RWPE1 (cell line): ENCODE measurements around the gene TPGS1.

Experiments
- CTCF ChIA-PET: fragments of 350-600 bp; sonication (Branson Sonifier 250); formaldehyde crosslinking; extraction: SDS; loops from one replicate; lab custom pipeline; 2021; lab: Yijun Ruan, JAX
- POLR2A ChIA-PET: fragments of 400-600 bp; formaldehyde crosslinking; extraction: SDS; loops from one replicate; lab custom pipeline; 2020; ENCODE audit warnings: antibody characterized with exemption; ENCODE audit not compliant: low non-redundant PET; lab: Yijun Ruan, JAX
- DNase-seq: peaks from one replicate; pipeline ENCODE4 v3.0.0; 2012; ENCODE audit warnings: low spot score
- H3K27ac ChIP-seq: fragments of 450-650 bp; 2 replicates; pipeline ENCODE4 v1.5.1; 2017
- CTCF ChIP-seq: fragments of 450-650 bp; conservative IDR thresholded peaks from 2 replicates; pipeline ENCODE4 v1.5.1; 2017; ENCODE audit warnings: low read depth, mild to moderate bottlenecking

Gene TPGS1

DNA sequence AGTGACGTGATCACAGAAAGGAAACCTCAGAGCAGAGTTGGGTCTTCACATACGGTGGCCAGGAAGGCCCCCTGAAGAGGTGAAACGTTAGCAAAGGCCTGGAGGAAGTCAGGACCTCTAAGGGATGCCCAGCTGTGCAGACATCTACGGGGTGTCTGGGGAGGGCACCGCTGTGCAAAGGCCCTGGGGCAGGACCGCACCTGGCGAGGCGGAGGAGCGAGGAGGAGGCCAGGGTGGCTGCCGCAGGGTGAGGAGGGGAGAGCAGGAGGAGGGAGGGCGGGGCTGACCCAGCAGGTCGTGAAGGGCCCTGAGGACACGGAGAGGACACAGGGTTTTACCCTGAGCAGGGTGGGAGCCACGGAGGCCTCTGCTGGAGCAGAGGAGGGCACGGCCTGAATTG is 22.8 kb upstream of the TPGS1 start:
- no peak for TF ChIP-seq CTCF
- DNase-seq: no peak
- POLR2A ChIA-PET: no interaction called here
- CTCF ChIA-PET: no interaction called here
- H3K27ac ChIP-seq: no peak overlapping the region

DNA sequence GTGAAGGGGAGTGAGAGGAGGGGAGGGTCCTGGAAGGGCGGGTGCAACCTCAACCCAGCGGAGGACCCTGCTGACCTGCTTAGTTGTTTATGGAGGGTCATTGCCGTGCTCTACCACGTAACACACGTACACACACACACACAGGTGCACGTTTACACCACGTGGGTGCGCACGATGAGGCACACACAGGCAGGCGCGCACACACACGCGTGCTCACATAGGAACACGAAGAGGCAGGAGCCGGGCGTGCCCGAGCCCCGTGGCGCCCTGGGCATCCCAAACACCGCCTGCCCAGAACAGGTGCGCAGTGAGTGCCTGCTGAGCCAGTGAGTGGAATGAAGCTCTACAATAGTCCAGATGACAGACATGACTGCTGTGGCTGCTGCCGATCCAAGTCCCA is 22.2 kb upstream of the TPGS1 start:
- POLR2A ChIA-PET: interaction anchor here (0.8 kb wide), 1 partner anchor 140 kb away, joined by 3 read pairs; the partner anchor contains the start of gene MIER2
- no peak for TF ChIP-seq CTCF
- H3K27ac ChIP-seq: no peak overlapping the region
- CTCF ChIA-PET: interaction anchor here (0.6 kb wide), 1 partner anchor 110 kb away, joined by 3 read pairs; no protein-coding TSS in a partner anchor
- DNase-seq: no peak

GRCh38 chr19:485583-486236 is 21.6 kb upstream of the TPGS1 start:
- H3K27ac ChIP-seq: no peak overlapping the region
- TF ChIP-seq CTCF: no peak
- POLR2A ChIA-PET: interaction anchor here (0.8 kb wide), 1 partner anchor 141 kb away, joined by 3 read pairs; the partner anchor contains the start of gene MIER2
- CTCF ChIA-PET: interaction anchor here (0.6 to 0.9 kb wide), 3 partner anchors 12 to 111 kb away, joined by 3 read pairs; no protein-coding TSS in a partner anchor
- DNase-seq: no peak

DNA sequence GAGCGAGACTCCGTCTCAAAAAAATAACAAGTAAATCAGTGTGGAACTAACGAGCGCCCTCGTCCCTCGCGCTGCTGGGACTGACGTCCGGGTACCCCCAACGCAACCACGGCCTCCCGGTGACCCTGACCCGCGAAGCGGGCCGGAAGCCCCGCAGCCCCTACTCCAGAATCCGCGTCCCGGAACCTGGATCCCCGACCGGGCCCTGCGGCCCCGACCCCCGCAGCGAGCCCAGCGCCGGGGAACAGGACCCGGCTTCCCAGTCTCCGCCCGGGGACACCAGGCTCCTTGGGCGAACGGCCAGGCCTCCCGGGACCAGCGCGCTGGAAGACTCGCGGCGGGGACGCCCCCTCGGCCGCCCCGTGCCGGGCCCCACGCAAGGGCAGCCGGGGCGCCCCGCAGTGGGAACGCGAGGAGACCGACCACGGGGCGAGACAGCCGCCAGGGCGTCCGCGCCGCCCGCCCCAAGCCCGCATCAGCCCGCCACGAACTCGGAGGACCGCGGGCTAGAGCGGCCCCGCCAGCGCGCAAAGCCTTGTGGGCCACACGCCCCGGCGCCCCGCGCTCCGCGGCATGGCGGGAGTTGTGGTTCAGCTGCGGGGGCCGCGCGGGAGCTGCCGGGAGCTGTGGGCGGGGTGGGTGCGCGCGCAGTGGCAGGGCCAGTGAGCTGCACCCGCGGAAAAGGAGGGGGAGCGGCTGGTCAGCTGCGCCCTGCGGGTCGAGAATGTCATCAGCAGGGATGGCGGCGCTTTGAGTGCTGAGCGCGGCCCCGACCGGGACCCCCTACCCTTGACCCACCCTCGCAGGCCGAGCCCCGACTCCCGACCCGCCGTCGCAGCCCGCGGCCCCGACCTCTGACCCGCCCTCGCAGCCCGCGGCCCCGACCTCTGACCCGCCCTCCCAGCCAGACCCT is 18.5 kb upstream of the TPGS1 start:
- ChIA-PET POLR2A (no interaction called here), CTCF (interaction anchor here (0.6 kb wide), 1 partner anchor 13 kb away, joined by 3 read pairs; no protein-coding TSS in a partner anchor)
- peak; percentile 94 for DNase-seq
- H3K27ac ChIP-seq: peak overlapping the region; percentile 87
- no peak for TF ChIP-seq CTCF

- CTCF ChIA-PET: interaction anchor here (0.6 kb wide), 1 partner anchor 731 kb away, joined by 3 read pairs; no protein-coding TSS in a partner anchor
Measured at GRCh38 chr19:489418-490196, 17.7 kb upstream of the TPGS1 start.

More at GRCh38 chr19:489418-490196, 17.7 kb upstream of the TPGS1 start:
- POLR2A ChIA-PET: no interaction called here
- H3K27ac ChIP-seq: peak overlapping the region; percentile 87
- no peak for DNase-seq
- TF ChIP-seq CTCF: no peak
